GM23338 (cell line): Measurements from ENCODE around the gene GATAD2A. TPM values are rescaled to one million over a fixed set of nuclear protein-coding genes. Genes with fewer than 3 reads are reported as not detected.

ENCODE experiments used
- ATAC-seq: fragments of 200-7000 bp; cut with Tn5 transposase; 3 replicates; pipeline ENCODE4 v1.9.1; 2020
- DNase-seq: peaks from one replicate; pipeline ENCODE4 v3.0.0-alpha.2; 2015; ENCODE audit warnings: low spot score
- H2AFZ ChIP-seq: fragments of 200-600 bp; sonication (generic); 2 replicates; pipeline ENCODE4 v1.8.0; 2016; ENCODE audit warnings: antibody characterized with exemption, mild to moderate bottlenecking, moderate library complexity
- H3F3A ChIP-seq: fragments of 200-600 bp; sonication (generic); replicated peaks from 2 replicates; pipeline ENCODE4 v1.8.0; 2017; ENCODE audit warnings: antibody characterized with exemption, mixed run types, low read depth
- H3K27ac ChIP-seq: fragments of 200-600 bp; sonication (generic); 2 replicates; pipeline ENCODE4 v1.6.1; 2016; ENCODE audit warnings: low read depth
- H3K27me3 ChIP-seq: fragments of 200-600 bp; sonication (generic); 2 replicates; pipeline ENCODE4 v1.8.0; 2016; ENCODE audit warnings: mild to moderate bottlenecking, mixed run types, moderate library complexity; ENCODE audit not compliant: insufficient read depth
- H3K36me3 ChIP-seq: fragments of 200-600 bp; sonication (generic); 2 replicates; pipeline ENCODE4 v1.8.0; 2016; ENCODE audit warnings: mild to moderate bottlenecking; ENCODE audit not compliant: insufficient read depth
- H3K4me1 ChIP-seq: fragments of 200-600 bp; sonication (generic); 2 replicates; pipeline ENCODE4 v1.8.0; 2016; ENCODE audit warnings: mild to moderate bottlenecking, moderate library complexity; ENCODE audit not compliant: insufficient read depth
- H3K4me2 ChIP-seq: fragments of 200-600 bp; sonication (generic); 2 replicates; pipeline ENCODE4 v1.7.1; 2017; ENCODE audit warnings: mixed run types
- H3K4me3 ChIP-seq: fragments of 200-600 bp; sonication (generic); 2 replicates; pipeline ENCODE4 v1.6.1; 2016; ENCODE audit warnings: mixed run types
- H3K79me2 ChIP-seq: fragments of 200-600 bp; sonication (generic); replicated peaks from 2 replicates; pipeline ENCODE4 v1.8.0; 2017; ENCODE audit warnings: mild to moderate bottlenecking; ENCODE audit not compliant: insufficient read depth
- H3K9me2 ChIP-seq: fragments of 200-600 bp; sonication (generic); 2 replicates; pipeline ENCODE4 v1.8.0; 2017; ENCODE audit not compliant: insufficient read depth
- H4K20me1 ChIP-seq: fragments of 200-600 bp; sonication (generic); replicated peaks from 2 replicates; pipeline ENCODE4 v1.8.0; 2017; ENCODE audit warnings: mild to moderate bottlenecking; ENCODE audit not compliant: insufficient read depth
- H3K27ac Mint-ChIP-seq: 2 replicates; pipeline ENCODE4 v1.8.0; 2020; ENCODE audit warnings: inconsistent platforms, mild to moderate bottlenecking, moderate library complexity, mixed read lengths
- H3K27me3 Mint-ChIP-seq: 3 replicates; pipeline ENCODE4 v1.8.0; 2022; ENCODE audit warnings: low read depth, mild to moderate bottlenecking, moderate library complexity, mixed read lengths, inconsistent platforms; ENCODE audit not compliant: insufficient read depth, poor library complexity
- H3K36me3 Mint-ChIP-seq: 3 replicates; pipeline ENCODE4 v1.8.0; 2021; ENCODE audit warnings: low read depth, mild to moderate bottlenecking, inconsistent platforms, moderate library complexity, mixed read lengths
- H3K4me1 Mint-ChIP-seq: 3 replicates; pipeline ENCODE4 v1.8.0; 2020; ENCODE audit warnings: mild to moderate bottlenecking, inconsistent platforms, mixed read lengths
- H3K4me3 Mint-ChIP-seq: 3 replicates; pipeline ENCODE4 v1.8.0; 2021; ENCODE audit warnings: moderate library complexity, mild to moderate bottlenecking, inconsistent platforms, mixed read lengths
- H3K9me3 Mint-ChIP-seq: 3 replicates; pipeline ENCODE4 v1.8.0; 2020; ENCODE audit warnings: moderate library complexity, mild to moderate bottlenecking, inconsistent platforms, mixed read lengths
- CREB1 ChIP-seq: fragments of 250-450 bp; sonication (Bioruptor Pico); IDR thresholded peaks from 2 replicates; pipeline ENCODE4 v1.5.0; 2020; ENCODE audit warnings: low read depth, mild to moderate bottlenecking, moderate library complexity
- EZH2 ChIP-seq: fragments of 200-600 bp; sonication (generic); IDR thresholded peaks from one replicate; pipeline ENCODE4 v1.8.0; 2017; ENCODE audit warnings: antibody characterized with exemption, mild to moderate bottlenecking, low read depth; ENCODE audit not compliant: unreplicated experiment
- EZH2phosphoT487 ChIP-seq: fragments of 200-600 bp; sonication (generic); IDR thresholded peaks from one replicate; pipeline ENCODE4 v1.8.1; 2018; ENCODE audit warnings: antibody characterized with exemption; ENCODE audit not compliant: unreplicated experiment
- JUNB ChIP-seq: IDR thresholded peaks from one replicate; pipeline ENCODE4 v1.6.1; 2016; ENCODE audit warnings: antibody characterized with exemption; ENCODE audit not compliant: unreplicated experiment
- NANOG ChIP-seq: IDR thresholded peaks from 2 replicates; pipeline ENCODE4 v1.6.1; 2016; ENCODE audit warnings: antibody characterized with exemption, borderline replicate concordance
- POLR2AphosphoS5 ChIP-seq: IDR thresholded peaks from 2 replicates; pipeline ENCODE4 v1.6.1; 2016; ENCODE audit warnings: antibody characterized with exemption, low read depth
- STAT1 ChIP-seq: IDR thresholded peaks from one replicate; pipeline ENCODE4 v1.6.1; 2016; ENCODE audit warnings: antibody characterized with exemption; ENCODE audit not compliant: unreplicated experiment
- ZNF114 ChIP-seq: fragments of 250-450 bp; sonication (Bioruptor Pico); IDR thresholded peaks from 2 replicates; pipeline ENCODE4 v1.5.0; 2020; ENCODE audit warnings: mild to moderate bottlenecking, moderate library complexity
- ZNF331 ChIP-seq: fragments of 250-450 bp; sonication (Bioruptor Pico); IDR thresholded peaks from 2 replicates; pipeline ENCODE4 v1.5.0; 2020; ENCODE audit warnings: low read depth, mild to moderate bottlenecking, moderate library complexity
- polyA plus RNA-seq: library from polyadenylated mRNA; unstranded; fragments of >200 nt; fragmentation: Nextera tagmentation; extraction: Ambion mirVana; gene quantifications from 2 replicates; pipeline ENCODE4 v1.2.1, GENCODE V29; 2016
- total RNA-seq: library from RNA; depleted of rRNA; stranded (reverse); fragments of >200 nt; shearing (Covaris generic); gene quantifications from 2 replicates; pipeline ENCODE4 v1.2.3, GENCODE V29; 2014
- TF ChIP-seq, protein P1 (sequence below), 2 experiments: fragments of 200-600 bp in 1 of 2; sonication (generic) in 1 of 2; conservative IDR thresholded peaks; 2 replicates each; pipeline versions ENCODE4 v1.5.1 to v1.6.1; 2016 to 2017; ENCODE audit warnings: antibody characterized with exemption in 2 of 2, low read depth in 2 of 2, mild to moderate bottlenecking in 2 of 2, moderate library complexity in 1 of 2
- TF ChIP-seq, protein P2 (sequence below): IDR thresholded peaks from one replicate; pipeline ENCODE4 v1.6.1; 2018; ENCODE audit warnings: antibody characterized with exemption; ENCODE audit not compliant: unreplicated experiment
- TF ChIP-seq, protein P3 (sequence below): IDR thresholded peaks from 2 replicates; pipeline ENCODE4 v1.6.1; 2016; ENCODE audit warnings: antibody characterized with exemption

GATAD2A gene
- total and polyA plus RNA-seq, 2 experiments from 2014 or later: 40.0 to 151 TPM

DNA sequence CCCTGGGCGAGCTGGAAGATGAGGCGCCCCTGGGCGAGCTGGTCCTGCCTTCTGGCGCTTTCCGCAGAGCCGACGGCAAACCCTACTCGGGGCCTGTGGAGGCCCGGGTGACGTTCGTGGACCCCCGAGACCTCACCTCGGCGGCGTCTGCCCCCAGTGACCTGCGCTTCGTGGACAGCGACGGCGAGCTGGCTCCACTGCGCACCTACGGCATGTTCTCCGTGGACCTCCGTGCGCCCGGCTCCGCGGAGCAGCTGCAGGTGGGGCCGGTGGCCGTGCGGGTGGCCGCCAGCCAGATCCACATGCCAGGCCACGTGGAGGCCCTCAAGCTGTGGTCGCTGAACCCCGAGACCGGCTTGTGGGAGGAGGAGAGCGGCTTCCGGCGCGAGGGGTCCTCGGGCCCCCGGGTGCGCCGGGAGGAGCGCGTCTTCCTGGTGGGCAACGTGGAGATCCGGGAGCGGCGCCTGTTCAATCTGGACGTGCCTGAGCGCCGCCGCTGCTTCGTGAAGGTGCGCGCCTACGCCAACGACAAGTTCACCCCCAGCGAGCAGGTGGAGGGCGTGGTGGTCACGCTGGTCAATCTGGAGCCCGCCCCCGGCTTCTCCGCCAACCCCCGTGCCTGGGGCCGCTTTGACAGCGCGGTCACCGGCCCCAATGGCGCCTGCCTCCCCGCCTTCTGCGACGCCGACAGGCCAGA, 138.9 kb downstream of the GATAD2A start:
- H3K79me2 ChIP-seq: no peaks in the 10 kb centered on the region

DNA sequence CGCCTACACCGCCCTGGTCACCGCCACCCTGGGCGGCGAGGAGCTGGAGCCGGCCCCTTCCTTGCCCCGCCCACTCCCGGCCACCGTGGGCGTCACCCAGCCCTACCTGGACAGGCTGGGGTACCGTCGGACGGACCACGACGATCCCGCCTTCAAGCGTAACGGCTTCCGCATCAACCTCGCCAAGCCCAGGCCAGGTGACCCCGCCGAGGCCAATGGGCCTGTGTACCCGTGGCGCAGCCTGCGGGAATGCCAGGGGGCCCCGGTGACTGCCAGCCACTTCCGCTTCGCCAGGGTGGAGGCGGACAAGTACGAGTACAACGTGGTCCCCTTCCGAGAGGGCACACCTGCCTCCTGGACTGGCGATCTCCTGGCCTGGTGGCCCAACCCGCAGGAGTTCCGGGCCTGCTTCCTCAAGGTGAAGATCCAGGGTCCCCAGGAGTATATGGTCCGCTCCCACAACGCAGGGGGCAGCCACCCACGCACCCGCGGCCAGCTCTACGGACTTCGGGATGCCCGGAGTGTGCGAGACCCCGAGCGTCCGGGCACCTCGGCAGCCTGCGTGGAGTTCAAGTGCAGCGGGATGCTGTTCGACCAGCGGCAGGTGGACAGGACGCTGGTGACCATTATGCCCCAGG, 139.6 kb downstream of the GATAD2A start:
- no peaks in the 10 kb centered on the region for H3F3A ChIP-seq
- no peaks in the 10 kb centered on the region for H3K36me3 ChIP-seq
- no peaks in the 10 kb centered on the region; the same call in 2 of the 3 replicates for H3K9me3 Mint-ChIP-seq
- peaks cover 8% of the 10 kb centered on the region; the same call in 2 of the 3 replicates for H3K4me1 Mint-ChIP-seq
- no peak overlapping the region for H3K4me3 ChIP-seq
- peaks cover 5% of the 10 kb centered on the region; the same call in 1 of the 2 replicates for H3K27me3 ChIP-seq
- no peak overlapping the region for H3K27ac Mint-ChIP-seq
- H3K27me3 Mint-ChIP-seq: peaks cover 7% of the 10 kb centered on the region
- H3K4me3 Mint-ChIP-seq: no peak overlapping the region
- DNase-seq: no peak
- no peak overlapping the region for H3K27ac ChIP-seq
- no peak overlapping the region for H2AFZ ChIP-seq
- H3K4me1 ChIP-seq: no peaks in the 10 kb centered on the region
- ATAC-seq: no peak
- H3K4me2 ChIP-seq: no peak overlapping the region
- H3K36me3 Mint-ChIP-seq: no peaks in the 10 kb centered on the region; the same call in 2 of the 3 replicates
- H4K20me1 ChIP-seq: no peaks in the 10 kb centered on the region
- H3K79me2 ChIP-seq: no peaks in the 10 kb centered on the region
- no peaks in the 10 kb centered on the region for H3K9me2 ChIP-seq
- TF ChIP-seq STAT1 (no peak), ZNF331 (CRISPR knock-in tag) (no peak), POLR2AphosphoS5 (no peak), CREB1 (CRISPR knock-in tag) (no peak), JUNB (no peak), NANOG (no peak), EZH2 (no peak), ZNF114 (no peak)
- TF ChIP-seq, protein P1, sequence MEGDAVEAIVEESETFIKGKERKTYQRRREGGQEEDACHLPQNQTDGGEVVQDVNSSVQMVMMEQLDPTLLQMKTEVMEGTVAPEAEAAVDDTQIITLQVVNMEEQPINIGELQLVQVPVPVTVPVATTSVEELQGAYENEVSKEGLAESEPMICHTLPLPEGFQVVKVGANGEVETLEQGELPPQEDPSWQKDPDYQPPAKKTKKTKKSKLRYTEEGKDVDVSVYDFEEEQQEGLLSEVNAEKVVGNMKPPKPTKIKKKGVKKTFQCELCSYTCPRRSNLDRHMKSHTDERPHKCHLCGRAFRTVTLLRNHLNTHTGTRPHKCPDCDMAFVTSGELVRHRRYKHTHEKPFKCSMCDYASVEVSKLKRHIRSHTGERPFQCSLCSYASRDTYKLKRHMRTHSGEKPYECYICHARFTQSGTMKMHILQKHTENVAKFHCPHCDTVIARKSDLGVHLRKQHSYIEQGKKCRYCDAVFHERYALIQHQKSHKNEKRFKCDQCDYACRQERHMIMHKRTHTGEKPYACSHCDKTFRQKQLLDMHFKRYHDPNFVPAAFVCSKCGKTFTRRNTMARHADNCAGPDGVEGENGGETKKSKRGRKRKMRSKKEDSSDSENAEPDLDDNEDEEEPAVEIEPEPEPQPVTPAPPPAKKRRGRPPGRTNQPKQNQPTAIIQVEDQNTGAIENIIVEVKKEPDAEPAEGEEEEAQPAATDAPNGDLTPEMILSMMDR (conservative IDR thresholded peaks at IDR 0.05; ENCODE audit: low read depth in 2 of 2): no peak

More for the DNA sequence above, 138.9 kb downstream of the GATAD2A start:
- peaks cover 12% of the 10 kb centered on the region for H3K27me3 ChIP-seq
- no peak for TF ChIP-seq JUNB
- TF ChIP-seq STAT1: no peak
- TF ChIP-seq EZH2phosphoT487: no peak
- TF ChIP-seq POLR2AphosphoS5: no peak
- TF ChIP-seq EZH2: no peak
- TF ChIP-seq, protein P2, sequence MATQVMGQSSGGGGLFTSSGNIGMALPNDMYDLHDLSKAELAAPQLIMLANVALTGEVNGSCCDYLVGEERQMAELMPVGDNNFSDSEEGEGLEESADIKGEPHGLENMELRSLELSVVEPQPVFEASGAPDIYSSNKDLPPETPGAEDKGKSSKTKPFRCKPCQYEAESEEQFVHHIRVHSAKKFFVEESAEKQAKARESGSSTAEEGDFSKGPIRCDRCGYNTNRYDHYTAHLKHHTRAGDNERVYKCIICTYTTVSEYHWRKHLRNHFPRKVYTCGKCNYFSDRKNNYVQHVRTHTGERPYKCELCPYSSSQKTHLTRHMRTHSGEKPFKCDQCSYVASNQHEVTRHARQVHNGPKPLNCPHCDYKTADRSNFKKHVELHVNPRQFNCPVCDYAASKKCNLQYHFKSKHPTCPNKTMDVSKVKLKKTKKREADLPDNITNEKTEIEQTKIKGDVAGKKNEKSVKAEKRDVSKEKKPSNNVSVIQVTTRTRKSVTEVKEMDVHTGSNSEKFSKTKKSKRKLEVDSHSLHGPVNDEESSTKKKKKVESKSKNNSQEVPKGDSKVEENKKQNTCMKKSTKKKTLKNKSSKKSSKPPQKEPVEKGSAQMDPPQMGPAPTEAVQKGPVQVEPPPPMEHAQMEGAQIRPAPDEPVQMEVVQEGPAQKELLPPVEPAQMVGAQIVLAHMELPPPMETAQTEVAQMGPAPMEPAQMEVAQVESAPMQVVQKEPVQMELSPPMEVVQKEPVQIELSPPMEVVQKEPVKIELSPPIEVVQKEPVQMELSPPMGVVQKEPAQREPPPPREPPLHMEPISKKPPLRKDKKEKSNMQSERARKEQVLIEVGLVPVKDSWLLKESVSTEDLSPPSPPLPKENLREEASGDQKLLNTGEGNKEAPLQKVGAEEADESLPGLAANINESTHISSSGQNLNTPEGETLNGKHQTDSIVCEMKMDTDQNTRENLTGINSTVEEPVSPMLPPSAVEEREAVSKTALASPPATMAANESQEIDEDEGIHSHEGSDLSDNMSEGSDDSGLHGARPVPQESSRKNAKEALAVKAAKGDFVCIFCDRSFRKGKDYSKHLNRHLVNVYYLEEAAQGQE: no peak
- no peak for TF ChIP-seq CREB1 (CRISPR knock-in tag)
- TF ChIP-seq, protein P3, sequence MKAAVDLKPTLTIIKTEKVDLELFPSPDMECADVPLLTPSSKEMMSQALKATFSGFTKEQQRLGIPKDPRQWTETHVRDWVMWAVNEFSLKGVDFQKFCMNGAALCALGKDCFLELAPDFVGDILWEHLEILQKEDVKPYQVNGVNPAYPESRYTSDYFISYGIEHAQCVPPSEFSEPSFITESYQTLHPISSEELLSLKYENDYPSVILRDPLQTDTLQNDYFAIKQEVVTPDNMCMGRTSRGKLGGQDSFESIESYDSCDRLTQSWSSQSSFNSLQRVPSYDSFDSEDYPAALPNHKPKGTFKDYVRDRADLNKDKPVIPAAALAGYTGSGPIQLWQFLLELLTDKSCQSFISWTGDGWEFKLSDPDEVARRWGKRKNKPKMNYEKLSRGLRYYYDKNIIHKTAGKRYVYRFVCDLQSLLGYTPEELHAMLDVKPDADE: no peak
- H3K4me3 Mint-ChIP-seq: no peak overlapping the region
- peaks cover 5% of the 10 kb centered on the region; the same call in 2 of the 3 replicates for H3K4me1 Mint-ChIP-seq
- H3K36me3 Mint-ChIP-seq: no peaks in the 10 kb centered on the region; the same call in 2 of the 3 replicates
- H3K4me3 ChIP-seq: no peak overlapping the region
- no peak for ATAC-seq
- no peaks in the 10 kb centered on the region for H3K36me3 ChIP-seq
- H3K27me3 Mint-ChIP-seq: peaks cover 11% of the 10 kb centered on the region
- no peak overlapping the region for H2AFZ ChIP-seq
- H3K9me3 Mint-ChIP-seq: no peaks in the 10 kb centered on the region; the same call in 2 of the 3 replicates
- H3F3A ChIP-seq: 0 out of 2 replicates have a peak, but pooled peaks cover 3% of the 10 kb centered on the region
- no peak overlapping the region for H3K4me2 ChIP-seq
- no peaks in the 10 kb centered on the region for H3K9me2 ChIP-seq
- no peaks in the 10 kb centered on the region for H3K4me1 ChIP-seq
- no peaks in the 10 kb centered on the region for H4K20me1 ChIP-seq
- H3K27ac ChIP-seq: no peak overlapping the region
- DNase-seq: no peak
- no peak overlapping the region for H3K27ac Mint-ChIP-seq
